AG04449 (cell line): ENCODE measurements around the gene DGKD.
"Not testable (repeated sequence)": the region's sequence is repeated elsewhere in the genome, so short reads cannot be mapped to it uniquely, and the experiment has no call there.

Experiments
- CTCF ChIA-PET: fragments of 350-600 bp; formaldehyde crosslinking; extraction: SDS; loops from one replicate; lab custom pipeline; 2021; ENCODE audit warnings: antibody characterized with exemption; lab: Yijun Ruan, JAX
- POLR2A ChIA-PET: fragments of 400-600, 350-600 bp; formaldehyde crosslinking; extraction: SDS; loops from one replicate; lab custom pipeline; 2020; ENCODE audit warnings: antibody characterized with exemption, inconsistent platforms; lab: Yijun Ruan, JAX
- DNase-seq: peaks from one replicate; pipeline ENCODE4 v3.0.0-alpha.2; 2010; ENCODE audit warnings: low read depth, low spot score
- H3K4me3 ChIP-seq: 2 replicates; pipeline ENCODE4 v1.5.1; 2011; ENCODE audit warnings: low read depth, mild to moderate bottlenecking, control low read depth, low read length
- TF ChIP-seq, protein P1 (sequence below): IDR thresholded peaks from one replicate; pipeline ENCODE4 v1.5.1; 2011; ENCODE audit warnings: mild to moderate bottlenecking, moderate library complexity, low read length, control low read depth, inconsistent platforms; ENCODE audit not compliant: insufficient read depth; ENCODE audit errors: missing control alignments

Gene DGKD

DNA sequence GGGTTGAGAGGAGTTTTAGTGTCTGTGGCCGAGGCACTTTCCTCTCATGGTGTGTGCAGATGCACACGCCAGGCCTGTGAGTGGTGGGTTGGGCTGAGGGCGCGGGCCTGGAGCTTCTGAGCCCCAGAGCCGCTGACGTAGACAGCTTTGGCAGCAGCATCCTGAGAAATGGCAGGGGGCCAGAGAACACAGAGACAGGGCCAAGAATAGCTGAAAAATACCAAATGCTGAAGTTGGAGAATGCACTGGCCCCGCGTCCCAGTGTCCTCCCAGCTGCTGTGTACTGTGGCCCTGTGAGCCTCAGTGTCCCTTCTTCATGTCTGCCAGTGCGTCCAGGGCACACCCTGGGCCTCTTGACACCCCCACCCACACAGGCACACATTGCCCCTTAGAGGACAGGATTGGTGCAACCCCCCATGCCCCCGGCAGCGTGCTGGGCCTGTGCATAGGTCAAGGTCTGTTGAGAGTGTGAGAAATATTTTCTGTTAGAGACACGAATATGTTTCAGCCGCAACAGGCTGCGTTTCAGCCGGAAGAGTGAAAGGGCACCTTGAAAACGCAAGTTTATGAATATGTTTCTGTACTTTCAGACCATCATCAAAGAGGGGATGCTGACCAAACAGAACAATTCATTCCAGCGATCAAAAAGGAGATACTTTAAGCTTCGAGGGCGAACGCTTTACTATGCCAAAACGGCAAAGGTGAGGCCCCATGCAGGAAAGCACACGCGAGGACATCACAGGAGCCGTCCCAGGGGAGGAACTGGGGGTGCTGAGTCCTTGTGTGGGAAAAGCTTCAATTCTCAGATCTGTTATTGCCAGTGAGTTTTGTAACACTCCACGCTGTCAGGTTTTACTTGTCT lies 33.6 kb downstream of the DGKD start:
- no peak overlapping the region for H3K4me3 ChIP-seq
- ChIA-PET CTCF (interaction anchor here (0.9 to 2.4 kb wide), 6 partner anchors 16 to 56 kb away, joined by 3 to 10 read pairs (median 4); no protein-coding TSS in a partner anchor), POLR2A (no interaction called here)
- DNase-seq, result peak; percentile 79
- TF ChIP-seq, protein P1, sequence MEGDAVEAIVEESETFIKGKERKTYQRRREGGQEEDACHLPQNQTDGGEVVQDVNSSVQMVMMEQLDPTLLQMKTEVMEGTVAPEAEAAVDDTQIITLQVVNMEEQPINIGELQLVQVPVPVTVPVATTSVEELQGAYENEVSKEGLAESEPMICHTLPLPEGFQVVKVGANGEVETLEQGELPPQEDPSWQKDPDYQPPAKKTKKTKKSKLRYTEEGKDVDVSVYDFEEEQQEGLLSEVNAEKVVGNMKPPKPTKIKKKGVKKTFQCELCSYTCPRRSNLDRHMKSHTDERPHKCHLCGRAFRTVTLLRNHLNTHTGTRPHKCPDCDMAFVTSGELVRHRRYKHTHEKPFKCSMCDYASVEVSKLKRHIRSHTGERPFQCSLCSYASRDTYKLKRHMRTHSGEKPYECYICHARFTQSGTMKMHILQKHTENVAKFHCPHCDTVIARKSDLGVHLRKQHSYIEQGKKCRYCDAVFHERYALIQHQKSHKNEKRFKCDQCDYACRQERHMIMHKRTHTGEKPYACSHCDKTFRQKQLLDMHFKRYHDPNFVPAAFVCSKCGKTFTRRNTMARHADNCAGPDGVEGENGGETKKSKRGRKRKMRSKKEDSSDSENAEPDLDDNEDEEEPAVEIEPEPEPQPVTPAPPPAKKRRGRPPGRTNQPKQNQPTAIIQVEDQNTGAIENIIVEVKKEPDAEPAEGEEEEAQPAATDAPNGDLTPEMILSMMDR, result no peak

DNA sequence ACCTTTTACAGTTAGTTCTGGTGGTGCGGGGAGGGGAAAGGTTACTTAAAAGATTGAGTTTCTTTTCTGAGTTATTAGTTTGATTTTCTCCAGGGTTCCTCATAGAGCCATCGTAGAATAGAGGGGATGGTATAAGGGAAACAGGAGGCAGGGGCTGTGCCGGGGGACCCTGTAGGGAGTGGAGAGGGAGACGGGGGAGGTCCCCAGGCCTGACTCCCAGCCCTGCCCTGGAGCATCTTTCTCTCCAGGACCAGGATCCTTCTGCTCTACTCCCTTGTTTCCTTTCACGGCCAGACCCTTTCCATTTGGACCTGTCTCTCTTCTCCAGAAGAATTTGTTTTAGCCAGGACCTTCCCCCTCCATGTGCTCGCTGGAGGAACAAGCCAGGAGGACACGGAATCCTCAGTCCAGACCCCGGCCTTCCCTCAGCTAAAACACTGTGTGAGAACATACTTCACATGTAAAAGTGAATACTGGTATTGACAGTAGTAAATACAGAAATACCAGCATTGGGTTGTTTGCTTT lies 35.4 kb downstream of the DGKD start:
- TF ChIP-seq, protein P1, result no peak
- no peak for DNase-seq
- CTCF ChIA-PET, result interaction anchor here (0.7 to 1.2 kb wide), 3 partner anchors 17 to 59 kb away, joined by 3 read pairs; no protein-coding TSS in a partner anchor
- POLR2A ChIA-PET, result no interaction called here
- no peak overlapping the region for H3K4me3 ChIP-seq

DNA sequence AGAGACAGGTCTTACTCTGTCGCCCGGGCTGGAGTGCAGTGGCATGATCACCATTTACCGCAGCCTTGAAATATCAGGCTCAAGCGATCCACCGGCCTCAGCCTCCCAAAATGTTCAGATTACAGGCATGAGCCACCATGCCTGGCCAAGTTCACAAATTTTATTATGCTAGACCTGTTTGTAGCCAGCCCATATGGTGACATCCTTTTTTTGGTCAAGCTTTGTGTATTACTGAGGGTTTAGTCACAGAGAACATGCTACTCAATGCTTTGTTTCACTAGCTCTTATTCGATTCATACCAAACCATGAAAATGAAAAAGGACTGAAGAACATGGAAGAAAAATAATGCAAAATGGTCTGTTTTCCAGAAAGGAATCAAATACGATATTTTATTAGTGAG lies 41.4 kb downstream of the DGKD start:
- TF ChIP-seq, protein P1, result no peak
- POLR2A ChIA-PET, result no interaction called here
- H3K4me3 ChIP-seq, result no peak overlapping the region
- no peak for DNase-seq
- CTCF ChIA-PET, result interaction anchor here (1.0 to 1.2 kb wide), 4 partner anchors 9 to 49 kb away, joined by 3 to 5 read pairs (median 4); no protein-coding TSS in a partner anchor

DNA sequence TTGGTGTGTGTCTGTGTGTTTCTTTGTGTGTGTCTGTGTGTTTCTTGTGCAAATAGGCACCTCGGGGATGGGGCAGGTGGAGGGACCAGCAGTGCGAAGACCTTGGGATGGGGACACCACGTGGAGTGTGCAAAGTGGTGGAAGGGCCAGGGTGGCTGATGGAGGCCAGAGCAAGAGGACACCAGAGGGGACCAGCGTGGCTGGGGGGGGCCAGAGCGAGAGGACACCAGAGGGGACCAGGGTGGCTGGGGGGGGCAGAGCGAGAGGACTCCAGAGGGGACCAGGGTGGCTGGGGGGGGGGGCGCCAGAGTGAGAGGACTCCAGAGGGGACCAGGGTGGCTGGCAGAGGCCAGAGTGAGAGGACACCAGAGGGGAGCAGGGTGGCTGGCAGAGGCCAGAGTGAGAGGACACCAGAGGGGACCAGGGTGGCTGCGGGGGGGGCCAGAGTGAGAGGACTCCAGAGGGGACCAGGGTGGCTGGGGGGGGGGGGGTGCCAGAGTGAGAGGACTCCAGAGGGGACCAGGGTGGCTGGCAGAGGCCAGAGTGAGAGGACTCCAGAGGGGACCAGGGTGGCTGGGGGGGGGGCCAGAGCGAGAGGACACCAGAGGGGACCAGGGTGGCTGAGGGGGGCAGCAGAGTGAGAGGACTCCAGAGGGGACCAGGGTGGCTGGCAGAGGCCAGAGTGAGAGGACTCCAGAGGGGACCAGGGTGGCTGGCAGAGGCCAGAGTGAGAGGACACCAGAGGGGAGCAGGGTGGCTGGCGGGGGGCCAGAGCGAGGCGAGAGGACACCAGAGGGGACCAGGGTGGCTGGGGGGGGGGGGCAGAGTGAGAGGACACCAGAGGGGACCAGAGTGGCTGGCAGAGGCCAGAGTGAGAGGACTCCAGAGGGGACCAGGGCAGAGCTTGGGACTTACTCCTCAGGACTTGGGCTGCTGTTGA lies 42.7 kb downstream of the DGKD start:
- DNase-seq, H3K4me3 ChIP-seq, POLR2A ChIA-PET: not testable (repeated sequence)
- CTCF ChIA-PET, result interaction anchor here (1.0 to 1.4 kb wide), 4 partner anchors 7 to 47 kb away, joined by 3 to 4 read pairs (median 3); no protein-coding TSS in a partner anchor

DNA sequence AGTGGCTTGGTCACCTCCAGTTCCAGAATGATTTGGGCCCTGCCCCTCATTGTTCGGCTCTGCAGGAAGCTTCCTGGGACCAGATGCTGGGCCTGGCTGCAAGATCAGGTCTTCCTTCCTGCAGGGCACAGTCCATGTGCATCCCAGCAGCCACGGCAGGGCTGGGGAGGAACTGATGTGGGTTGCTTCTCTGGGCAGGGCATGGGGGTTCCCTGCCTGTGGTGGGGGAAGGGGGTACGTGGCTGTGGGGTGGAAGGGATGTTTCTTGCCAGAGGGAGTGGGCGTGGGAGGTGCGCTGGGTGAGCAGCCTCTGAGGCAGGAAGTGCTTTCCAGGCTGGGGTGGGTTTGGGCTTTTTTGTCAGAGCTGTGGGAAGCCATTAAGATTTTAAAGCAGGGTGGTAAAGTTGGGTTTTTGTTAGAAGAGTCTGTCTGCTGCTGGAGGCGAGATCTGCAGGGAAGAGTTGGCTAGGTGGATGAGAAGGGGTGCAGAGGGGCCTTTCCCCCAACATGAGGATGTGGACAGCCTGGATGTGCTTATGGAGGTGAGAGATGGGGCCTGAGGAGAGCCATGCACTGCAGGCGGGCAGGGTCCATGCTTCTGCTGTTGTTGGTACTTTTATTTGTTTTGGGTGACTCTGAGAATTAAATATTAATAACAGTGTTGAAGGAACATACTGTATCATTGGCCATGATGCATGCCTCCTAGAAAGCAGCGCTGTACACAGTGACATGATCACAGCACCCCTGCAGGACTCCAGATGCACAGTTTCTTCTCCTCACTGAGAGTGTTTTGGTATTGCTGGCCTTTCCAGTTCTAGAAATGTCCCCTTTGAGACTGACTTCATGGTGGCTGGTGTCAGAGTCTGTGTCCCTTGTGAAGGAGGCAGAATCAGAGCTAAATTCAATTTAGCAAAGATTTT lies 45.3 kb downstream of the DGKD start:
- no peak overlapping the region for H3K4me3 ChIP-seq
- TF ChIP-seq, protein P1, result no peak
- no peak for DNase-seq
- CTCF ChIA-PET, result interaction anchor here (1.0 to 10.2 kb wide), 2 partner anchors 41 to 47 kb away, joined by 3 to 117 read pairs; no protein-coding TSS in a partner anchor
- POLR2A ChIA-PET, result no interaction called here

DNA sequence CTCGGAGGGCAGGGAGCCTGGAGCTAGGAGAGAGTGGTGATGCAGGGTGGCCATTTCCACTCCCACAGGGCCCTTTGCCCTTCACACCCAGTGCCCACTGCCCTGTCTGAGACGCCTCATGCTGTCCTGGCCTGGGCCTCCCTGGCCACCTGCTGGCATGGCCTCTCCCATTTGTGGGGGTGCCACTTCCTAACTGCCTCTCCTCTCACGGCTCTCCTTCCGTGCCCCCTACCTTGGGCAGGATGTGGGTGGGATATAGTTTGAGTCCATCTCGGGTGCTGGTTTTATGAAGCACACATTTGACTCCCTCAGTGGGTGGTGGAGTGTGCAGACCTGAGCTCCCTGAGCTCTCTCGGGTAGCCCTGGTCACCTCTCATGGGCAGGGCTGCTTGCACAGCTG lies 46.0 kb downstream of the DGKD start:
- TF ChIP-seq, protein P1, result no peak
- no peak overlapping the region for H3K4me3 ChIP-seq
- POLR2A ChIA-PET, result no interaction called here
- no peak for DNase-seq
- CTCF ChIA-PET, result interaction anchor here (1.0 to 10.2 kb wide), 3 partner anchors 40 to 48 kb away, joined by 3 to 117 read pairs (median 6); no protein-coding TSS in a partner anchor
